GM12872 (cell line): ENCODE results near the gene ST8SIA6.

Experiments used
- TF ChIP-seq, protein P1 (sequence below): IDR thresholded peaks from 3 replicates; pipeline ENCODE4 v1.5.1; 2011; ENCODE audit warnings: low read depth, mild to moderate bottlenecking, low read length, moderate library complexity; ENCODE audit not compliant: insufficient read depth

The ST8SIA6 gene

GRCh38 chr10:17470246-17470645, 15.9 kb upstream of the ST8SIA6 start:
- TF ChIP-seq, protein P1, sequence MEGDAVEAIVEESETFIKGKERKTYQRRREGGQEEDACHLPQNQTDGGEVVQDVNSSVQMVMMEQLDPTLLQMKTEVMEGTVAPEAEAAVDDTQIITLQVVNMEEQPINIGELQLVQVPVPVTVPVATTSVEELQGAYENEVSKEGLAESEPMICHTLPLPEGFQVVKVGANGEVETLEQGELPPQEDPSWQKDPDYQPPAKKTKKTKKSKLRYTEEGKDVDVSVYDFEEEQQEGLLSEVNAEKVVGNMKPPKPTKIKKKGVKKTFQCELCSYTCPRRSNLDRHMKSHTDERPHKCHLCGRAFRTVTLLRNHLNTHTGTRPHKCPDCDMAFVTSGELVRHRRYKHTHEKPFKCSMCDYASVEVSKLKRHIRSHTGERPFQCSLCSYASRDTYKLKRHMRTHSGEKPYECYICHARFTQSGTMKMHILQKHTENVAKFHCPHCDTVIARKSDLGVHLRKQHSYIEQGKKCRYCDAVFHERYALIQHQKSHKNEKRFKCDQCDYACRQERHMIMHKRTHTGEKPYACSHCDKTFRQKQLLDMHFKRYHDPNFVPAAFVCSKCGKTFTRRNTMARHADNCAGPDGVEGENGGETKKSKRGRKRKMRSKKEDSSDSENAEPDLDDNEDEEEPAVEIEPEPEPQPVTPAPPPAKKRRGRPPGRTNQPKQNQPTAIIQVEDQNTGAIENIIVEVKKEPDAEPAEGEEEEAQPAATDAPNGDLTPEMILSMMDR: no peak

GRCh38 chr10:17465328-17466125, 11.1 kb upstream of the ST8SIA6 start:
- TF ChIP-seq, protein P1: no peak

GRCh38 chr10:17464545-17464944, 10.2 kb upstream of the ST8SIA6 start:
- TF ChIP-seq, protein P1: no peak

- TF ChIP-seq, protein P1: no peak
Measured at GRCh38 chr10:17460756-17461155, 6.4 kb upstream of the ST8SIA6 start.

- TF ChIP-seq, protein P1: no peak
Measured at GRCh38 chr10:17457083-17457482, 2.7 kb upstream of the ST8SIA6 start.

DNA sequence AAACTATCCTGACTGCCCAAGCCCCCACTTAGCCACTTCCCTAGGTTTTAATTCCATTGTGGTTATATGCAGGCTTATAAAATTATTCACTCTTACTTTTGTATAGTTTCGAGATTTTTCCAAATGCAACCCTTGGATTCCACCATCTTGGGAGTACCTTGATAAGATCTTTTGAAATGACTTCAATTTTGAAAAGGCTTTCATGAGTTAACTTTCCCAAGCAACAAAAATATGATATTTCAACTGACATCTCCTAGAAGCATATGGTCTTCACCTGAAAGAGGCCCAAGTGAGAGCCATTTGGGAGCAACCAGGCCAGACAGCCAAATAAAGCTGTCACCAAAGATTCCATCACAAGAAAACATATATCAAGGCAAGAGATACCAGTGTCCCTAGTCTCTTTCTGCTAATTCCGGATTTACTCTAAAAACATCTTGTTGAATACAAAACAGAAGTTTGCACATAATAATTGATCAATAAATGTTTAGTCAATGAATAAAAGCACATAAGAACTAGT, 1.7 kb upstream of the ST8SIA6 start:
- TF ChIP-seq, protein P1: no peak

DNA sequence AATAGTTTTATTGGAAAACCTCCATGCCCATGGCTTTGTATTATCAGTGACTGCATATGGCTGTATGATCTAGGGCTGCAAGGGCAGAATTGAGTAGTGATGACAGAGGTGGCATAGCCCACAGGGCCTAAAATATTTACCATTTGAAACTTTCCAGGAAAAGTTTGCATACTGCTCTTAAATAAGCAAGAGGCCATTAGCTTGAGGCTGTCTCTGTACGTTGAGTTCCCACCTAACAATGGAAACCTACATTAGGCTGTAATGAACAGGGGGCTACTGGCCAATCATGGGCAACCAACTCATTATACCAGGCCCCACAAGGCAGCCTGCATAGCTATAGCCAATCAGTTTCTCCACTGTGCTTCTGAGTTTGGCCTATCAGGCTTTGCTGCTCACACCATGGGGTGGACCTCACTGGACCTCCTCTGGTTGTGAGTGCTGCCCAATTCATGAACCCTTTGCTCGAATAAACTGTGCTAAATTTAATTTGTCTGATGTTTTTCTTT, 673 bp upstream of the ST8SIA6 start:
- TF ChIP-seq, protein P1: no peak
